ENCODE measurements around the gene ADCY10. TPM values are rescaled to one million over a fixed set of nuclear protein-coding genes. Genes with fewer than 3 reads are reported as not detected.
A peak's percentile ranks its signal among the peaks of the same experiment; 100 is the strongest.

ADCY10 gene
- total and polyA plus RNA-seq, 9 of the 15 experiments (the other 6 are each of a cell fraction or from before 2014, with no cell fraction given): 0.08 to 0.86 (median 0.22) TPM

DNA sequence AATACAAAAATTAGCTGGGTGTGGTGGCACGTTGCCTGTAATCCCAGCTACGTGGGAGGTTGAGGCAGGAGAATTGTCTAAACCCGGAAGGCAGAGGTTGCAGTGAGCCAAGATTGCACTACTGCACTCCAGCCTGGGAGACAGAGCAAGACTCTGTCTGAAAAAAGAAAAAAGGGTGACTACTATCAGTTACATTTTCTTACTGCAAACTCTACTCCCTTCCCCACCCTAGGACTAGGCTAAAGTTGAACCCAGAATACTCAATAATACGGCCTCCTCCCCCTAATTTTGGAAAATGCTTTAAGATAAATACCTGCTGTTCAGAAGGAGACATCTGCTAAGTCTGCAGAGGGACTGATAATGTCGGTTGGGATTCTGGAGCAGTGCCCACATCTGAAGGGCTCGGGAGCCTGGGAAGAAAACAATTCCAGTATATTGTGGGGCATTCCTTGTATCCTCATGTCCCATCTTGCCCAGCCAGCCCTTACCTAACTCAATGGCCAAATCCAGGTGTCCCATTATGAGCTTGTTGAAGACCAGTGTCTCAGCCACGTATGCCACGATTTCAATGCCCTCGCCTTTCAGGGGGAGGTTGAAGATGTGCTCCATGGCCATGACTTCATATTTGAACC, 89.7 kb downstream of the ADCY10 start (continued):
- TF ChIP-seq SFPQ (IDR thresholded peaks at IDR 0.05; ENCODE audit: low read depth, low read length) (no peak), ZNF507 (tag; conservative IDR thresholded peaks at IDR 0.05) (no peak), CEBPB (tag; IDR thresholded peaks at IDR 0.05) (no peak), POU5F1 (IDR thresholded peaks at IDR 0.05; ENCODE audit: borderline replicate concordance, low read depth, low read length, partially characterized antibody) (no peak), BRD9 (IDR thresholded peaks at IDR 0.05; ENCODE audit: low read depth, partially characterized antibody) (no peak), ZNF232 (CRISPR knock-in tag; IDR thresholded peaks at IDR 0.05) (no peak), KHSRP (IDR thresholded peaks at IDR 0.05) (no peak), TRIM28 (IDR thresholded peaks at IDR 0.05) (no peak), CBX3 (IDR thresholded peaks at IDR 0.05; ENCODE audit: borderline replicate concordance in 1 of 2, low read length in 2 of 2) (no peak), THRAP3 (IDR thresholded peaks at IDR 0.05; ENCODE audit: borderline replicate concordance) (no peak), MXD1 (CRISPR knock-in tag; IDR thresholded peaks at IDR 0.05; ENCODE audit: borderline replicate concordance, poor library complexity, severe bottlenecking) (no peak), DPF2 (IDR thresholded peaks at IDR 0.05) (peak; percentile 52; the same call in 1 of the 2 replicates), ZNF707 (CRISPR knock-in tag; conservative IDR thresholded peaks at IDR 0.05) (no peak), ZC3H4 (CRISPR knock-in tag; IDR thresholded peaks at IDR 0.05; ENCODE audit: borderline replicate concordance) (no peak), ZNF253 (CRISPR knock-in tag; conservative IDR thresholded peaks at IDR 0.05) (no peak), ZNF778 (CRISPR knock-in tag; IDR thresholded peaks at IDR 0.05) (no peak)
- TF ChIP-seq, protein P1, sequence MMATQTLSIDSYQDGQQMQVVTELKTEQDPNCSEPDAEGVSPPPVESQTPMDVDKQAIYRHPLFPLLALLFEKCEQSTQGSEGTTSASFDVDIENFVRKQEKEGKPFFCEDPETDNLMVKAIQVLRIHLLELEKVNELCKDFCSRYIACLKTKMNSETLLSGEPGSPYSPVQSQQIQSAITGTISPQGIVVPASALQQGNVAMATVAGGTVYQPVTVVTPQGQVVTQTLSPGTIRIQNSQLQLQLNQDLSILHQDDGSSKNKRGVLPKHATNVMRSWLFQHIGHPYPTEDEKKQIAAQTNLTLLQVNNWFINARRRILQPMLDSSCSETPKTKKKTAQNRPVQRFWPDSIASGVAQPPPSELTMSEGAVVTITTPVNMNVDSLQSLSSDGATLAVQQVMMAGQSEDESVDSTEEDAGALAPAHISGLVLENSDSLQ (IDR thresholded peaks at IDR 0.05): no peak
- TF ChIP-seq, protein P2, sequence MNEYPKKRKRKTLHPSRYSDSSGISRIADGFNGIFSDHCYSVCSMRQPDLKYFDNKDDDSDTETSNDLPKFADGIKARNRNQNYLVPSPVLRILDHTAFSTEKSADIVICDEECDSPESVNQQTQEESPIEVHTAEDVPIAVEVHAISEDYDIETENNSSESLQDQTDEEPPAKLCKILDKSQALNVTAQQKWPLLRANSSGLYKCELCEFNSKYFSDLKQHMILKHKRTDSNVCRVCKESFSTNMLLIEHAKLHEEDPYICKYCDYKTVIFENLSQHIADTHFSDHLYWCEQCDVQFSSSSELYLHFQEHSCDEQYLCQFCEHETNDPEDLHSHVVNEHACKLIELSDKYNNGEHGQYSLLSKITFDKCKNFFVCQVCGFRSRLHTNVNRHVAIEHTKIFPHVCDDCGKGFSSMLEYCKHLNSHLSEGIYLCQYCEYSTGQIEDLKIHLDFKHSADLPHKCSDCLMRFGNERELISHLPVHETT (CRISPR knock-in tag; conservative IDR thresholded peaks at IDR 0.05 in 1 of 2, IDR thresholded peaks at IDR 0.05 in 1 of 2): no peak
- TF ChIP-seq, protein P3, sequence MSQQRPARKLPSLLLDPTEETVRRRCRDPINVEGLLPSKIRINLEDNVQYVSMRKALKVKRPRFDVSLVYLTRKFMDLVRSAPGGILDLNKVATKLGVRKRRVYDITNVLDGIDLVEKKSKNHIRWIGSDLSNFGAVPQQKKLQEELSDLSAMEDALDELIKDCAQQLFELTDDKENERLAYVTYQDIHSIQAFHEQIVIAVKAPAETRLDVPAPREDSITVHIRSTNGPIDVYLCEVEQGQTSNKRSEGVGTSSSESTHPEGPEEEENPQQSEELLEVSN (IDR thresholded peaks at IDR 0.05; ENCODE audit: borderline replicate concordance in 1 of 2, extremely low read depth in 1 of 2, insufficient read depth in 1 of 2, insufficient read length in 1 of 2, low read depth in 1 of 2, low read length in 1 of 2, poor library complexity in 1 of 2, severe bottlenecking in 1 of 2): no peak
- TF ChIP-seq, protein P4, sequence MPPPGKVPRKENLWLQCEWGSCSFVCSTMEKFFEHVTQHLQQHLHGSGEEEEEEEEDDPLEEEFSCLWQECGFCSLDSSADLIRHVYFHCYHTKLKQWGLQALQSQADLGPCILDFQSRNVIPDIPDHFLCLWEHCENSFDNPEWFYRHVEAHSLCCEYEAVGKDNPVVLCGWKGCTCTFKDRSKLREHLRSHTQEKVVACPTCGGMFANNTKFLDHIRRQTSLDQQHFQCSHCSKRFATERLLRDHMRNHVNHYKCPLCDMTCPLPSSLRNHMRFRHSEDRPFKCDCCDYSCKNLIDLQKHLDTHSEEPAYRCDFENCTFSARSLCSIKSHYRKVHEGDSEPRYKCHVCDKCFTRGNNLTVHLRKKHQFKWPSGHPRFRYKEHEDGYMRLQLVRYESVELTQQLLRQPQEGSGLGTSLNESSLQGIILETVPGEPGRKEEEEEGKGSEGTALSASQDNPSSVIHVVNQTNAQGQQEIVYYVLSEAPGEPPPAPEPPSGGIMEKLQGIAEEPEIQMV (tag; conservative IDR thresholded peaks at IDR 0.05; ENCODE audit: low read depth): 0 out of 2 replicates have a peak, but pooled peaks have one; percentile 39
